H7 (cell line): ENCODE measurements around the gene SERPINB1. TPM values are rescaled to one million over a fixed set of nuclear protein-coding genes. Genes with fewer than 3 reads are reported as not detected.
"Not testable (repeated sequence)": the region's sequence is repeated elsewhere in the genome, so short reads cannot be mapped to it uniquely, and the experiment has no call there.

Experiments
- DNase-seq: peaks from one replicate; pipeline ENCODE4 v3.0.0; 2012
- H3K27me3 ChIP-seq: 2 replicates; pipeline ENCODE4 v1.6.0; 2011; ENCODE audit warnings: mild to moderate bottlenecking, low read length; ENCODE audit not compliant: control insufficient read depth, insufficient read depth
- H3K36me3 ChIP-seq: replicated peaks from 2 replicates; pipeline ENCODE4 v1.5.1; 2011; ENCODE audit warnings: low read length; ENCODE audit not compliant: control insufficient read depth, insufficient read depth
- H3K4me3 ChIP-seq: 2 replicates; pipeline ENCODE4 v1.5.1; 2011; ENCODE audit warnings: low read depth, mild to moderate bottlenecking, control low read depth, low read length, moderate library complexity; ENCODE audit not compliant: insufficient read depth
- total RNA-seq: library from RNA; depleted of rRNA; stranded (reverse); fragments of >200 nt; shearing (Covaris generic); gene quantifications from 2 replicates; pipeline ENCODE4 v1.2.3, GENCODE V29; 2014

SERPINB1 gene
- total RNA-seq, 1 experiment from 2014 or later, result 13.6 TPM

GRCh38 chr6:2803731-2804429 lies 37.8 kb downstream of the SERPINB1 start:
- DNase-seq, result no peak
- H3K4me3 ChIP-seq, result no peak overlapping the region
- H3K36me3 ChIP-seq, result no peaks in the 10 kb centered on the region
- H3K27me3 ChIP-seq, result no peaks in the 10 kb centered on the region

- H3K4me3 ChIP-seq, result no peak overlapping the region
- no peaks in the 10 kb centered on the region for H3K36me3 ChIP-seq
- DNase-seq, result no peak
- H3K27me3 ChIP-seq, result no peaks in the 10 kb centered on the region
Measured at GRCh38 chr6:2802521-2803060, 39.1 kb downstream of the SERPINB1 start.

- H3K36me3 ChIP-seq, H3K27me3 ChIP-seq, H3K4me3 ChIP-seq, DNase-seq: not testable (repeated sequence)
Measured at GRCh38 chr6:2801687-2802086, 40.0 kb downstream of the SERPINB1 start.

GRCh38 chr6:2800552-2801316 lies 40.9 kb downstream of the SERPINB1 start:
- no peak for DNase-seq
- Histone ChIP-seq H3K4me3 (no peak overlapping the region), H3K27me3 (no peaks in the 10 kb centered on the region), H3K36me3 (no peaks in the 10 kb centered on the region)

GRCh38 chr6:2799936-2800527 lies 41.6 kb downstream of the SERPINB1 start:
- Histone ChIP-seq H3K27me3 (no peaks in the 10 kb centered on the region), H3K36me3 (no peaks in the 10 kb centered on the region), H3K4me3 (no peak overlapping the region)
- no peak for DNase-seq

GRCh38 chr6:2798586-2799134 lies 43.0 kb downstream of the SERPINB1 start:
- Histone ChIP-seq H3K36me3 (no peaks in the 10 kb centered on the region), H3K4me3 (no peak overlapping the region), H3K27me3 (no peaks in the 10 kb centered on the region)
- no peak for DNase-seq

GRCh38 chr6:2797564-2798031 lies 44.1 kb downstream of the SERPINB1 start:
- H3K36me3 ChIP-seq, result no peaks in the 10 kb centered on the region
- H3K27me3 ChIP-seq, result no peaks in the 10 kb centered on the region
- H3K4me3 ChIP-seq, result no peak overlapping the region
- DNase-seq, result no peak

- Histone ChIP-seq H3K36me3 (no peaks in the 10 kb centered on the region), H3K27me3 (no peaks in the 10 kb centered on the region), H3K4me3 (no peak overlapping the region)
- no peak for DNase-seq
Measured at GRCh38 chr6:2796861-2797260, 44.8 kb downstream of the SERPINB1 start.

GRCh38 chr6:2795956-2796355 lies 45.7 kb downstream of the SERPINB1 start:
- Histone ChIP-seq H3K27me3 (no peaks in the 10 kb centered on the region), H3K36me3 (no peaks in the 10 kb centered on the region), H3K4me3 (no peak overlapping the region)
- DNase-seq, result no peak

- H3K4me3 ChIP-seq, result no peak overlapping the region
- DNase-seq, result no peak
- H3K27me3 ChIP-seq, result no peaks in the 10 kb centered on the region
- H3K36me3 ChIP-seq, result no peaks in the 10 kb centered on the region
Measured at GRCh38 chr6:2795162-2795561, 46.5 kb downstream of the SERPINB1 start.

- no peaks in the 10 kb centered on the region for H3K36me3 ChIP-seq
- DNase-seq, result no peak
- no peaks in the 10 kb centered on the region for H3K27me3 ChIP-seq
- H3K4me3 ChIP-seq, result no peak overlapping the region
Measured at GRCh38 chr6:2794171-2794730, 47.4 kb downstream of the SERPINB1 start.

- DNase-seq, result no peak
- H3K36me3 ChIP-seq, result no peaks in the 10 kb centered on the region
- H3K27me3 ChIP-seq, result no peaks in the 10 kb centered on the region
- no peak overlapping the region for H3K4me3 ChIP-seq
Measured at GRCh38 chr6:2793534-2794151, 48.0 kb downstream of the SERPINB1 start.

- no peaks in the 10 kb centered on the region for H3K36me3 ChIP-seq
- no peak for DNase-seq
- no peaks in the 10 kb centered on the region for H3K27me3 ChIP-seq
- H3K4me3 ChIP-seq, result no peak overlapping the region
Measured at GRCh38 chr6:2792330-2793110, 49.1 kb downstream of the SERPINB1 start.
